Suprapubic skin (tissue), 4 donors: ENCODE results near the gene ST3GAL6. TPM values are rescaled to one million over a fixed set of nuclear protein-coding genes. Genes with fewer than 3 reads are reported as not detected.

Source experiments
- DNase-seq, 2 donors: peaks; one replicate each; pipeline ENCODE4 v3.0.0-alpha.2; 2019; ENCODE audit warnings: low spot score in 2 of 2
- H3K27ac ChIP-seq: fragments of 200-600 bp; sonication (generic); one replicate; pipeline ENCODE4 v1.5.1; 2019
- H3K27me3 ChIP-seq: fragments of 200-600 bp; sonication (generic); one replicate; pipeline ENCODE4 v1.5.1; 2019
- H3K36me3 ChIP-seq: fragments of 200-600 bp; sonication (generic); one replicate; pipeline ENCODE4 v1.5.1; 2019
- H3K4me1 ChIP-seq: fragments of 200-600 bp; sonication (generic); one replicate; pipeline ENCODE4 v1.5.1; 2019
- H3K4me3 ChIP-seq: fragments of 200-600 bp; sonication (generic); one replicate; pipeline ENCODE4 v1.5.1; 2019; ENCODE audit warnings: mild to moderate bottlenecking
- H3K9me3 ChIP-seq: fragments of 200-600 bp; sonication (generic); one replicate; pipeline ENCODE4 v1.5.1; 2019
- EP300 ChIP-seq: sonication (generic); formaldehyde crosslinking; IDR thresholded peaks from one replicate; pipeline ENCODE4 v1.6.1; 2017; ENCODE audit warnings: antibody characterized with exemption
- POLR2A ChIP-seq, 2 donors: fragments of 450-650 bp; IDR thresholded peaks; one replicate each; pipeline ENCODE4 v1.6.1; 2017; ENCODE audit warnings: antibody characterized with exemption in 2 of 2, mild to moderate bottlenecking in 2 of 2, moderate library complexity in 2 of 2
- POLR2AphosphoS5 ChIP-seq, 3 donors: sonication (generic); formaldehyde crosslinking; IDR thresholded peaks; one replicate each; pipeline ENCODE4 v1.6.1; 2017; ENCODE audit warnings: antibody characterized with exemption in 3 of 3
- WGBS: methylation state at CpG from one replicate; pipeline ENCODE4 v1.1.5; 2018; 5-methylcytosine and 5-hydroxymethylcytosine counted together
- total RNA-seq, 4 donors: library from RNA; depleted of rRNA; stranded (reverse); fragments of >200 nt; gene quantifications; one replicate each; pipeline ENCODE4 v1.1.0, GENCODE V29; 2016
- TF ChIP-seq, protein P1 (sequence below), 2 donors: fragments of 200-600 bp in 1 of 2; fragments of 450-650 bp in 1 of 2; sonication (generic) in 1 of 2; IDR thresholded peaks; one replicate each; pipeline ENCODE4 v1.5.1; 2016 to 2019; ENCODE audit warnings: antibody characterized with exemption in 2 of 2, mild to moderate bottlenecking in 1 of 2, moderate library complexity in 1 of 2

The ST3GAL6 gene
- total RNA-seq, 4 donors from 2014 or later = 13.1 to 48.0 (median 20.6) TPM

GRCh38 chr3:98839846-98840245, 76.7 kb downstream of the ST3GAL6 start:
- Histone ChIP-seq H3K27ac (no peak overlapping the region), H3K4me1 (no peaks in the 10 kb centered on the region), H3K4me3 (no peak overlapping the region), H3K27me3 (no peaks in the 10 kb centered on the region), H3K36me3 (peaks cover 4% of the 10 kb centered on the region), H3K9me3 (no peaks in the 10 kb centered on the region)
- TF ChIP-seq POLR2AphosphoS5 (IDR thresholded peaks at IDR 0.05) (no peak), POLR2A (IDR thresholded peaks at IDR 0.05) (no peak)
- no peak for DNase-seq
- 93% methylated on average over 3 of the region's 3 CpGs for WGBS

- no peak for DNase-seq
- 68% methylated on average over 7 of the region's 7 CpGs for WGBS
- Histone ChIP-seq H3K36me3 (peaks cover 10% of the 10 kb centered on the region), H3K9me3 (no peaks in the 10 kb centered on the region), H3K4me1 (no peaks in the 10 kb centered on the region), H3K27me3 (no peaks in the 10 kb centered on the region), H3K27ac (no peak overlapping the region), H3K4me3 (no peak overlapping the region)
- TF ChIP-seq POLR2A (IDR thresholded peaks at IDR 0.05) (no peak), POLR2AphosphoS5 (IDR thresholded peaks at IDR 0.05) (no peak), EP300 (no peak)
- TF ChIP-seq, protein P1, sequence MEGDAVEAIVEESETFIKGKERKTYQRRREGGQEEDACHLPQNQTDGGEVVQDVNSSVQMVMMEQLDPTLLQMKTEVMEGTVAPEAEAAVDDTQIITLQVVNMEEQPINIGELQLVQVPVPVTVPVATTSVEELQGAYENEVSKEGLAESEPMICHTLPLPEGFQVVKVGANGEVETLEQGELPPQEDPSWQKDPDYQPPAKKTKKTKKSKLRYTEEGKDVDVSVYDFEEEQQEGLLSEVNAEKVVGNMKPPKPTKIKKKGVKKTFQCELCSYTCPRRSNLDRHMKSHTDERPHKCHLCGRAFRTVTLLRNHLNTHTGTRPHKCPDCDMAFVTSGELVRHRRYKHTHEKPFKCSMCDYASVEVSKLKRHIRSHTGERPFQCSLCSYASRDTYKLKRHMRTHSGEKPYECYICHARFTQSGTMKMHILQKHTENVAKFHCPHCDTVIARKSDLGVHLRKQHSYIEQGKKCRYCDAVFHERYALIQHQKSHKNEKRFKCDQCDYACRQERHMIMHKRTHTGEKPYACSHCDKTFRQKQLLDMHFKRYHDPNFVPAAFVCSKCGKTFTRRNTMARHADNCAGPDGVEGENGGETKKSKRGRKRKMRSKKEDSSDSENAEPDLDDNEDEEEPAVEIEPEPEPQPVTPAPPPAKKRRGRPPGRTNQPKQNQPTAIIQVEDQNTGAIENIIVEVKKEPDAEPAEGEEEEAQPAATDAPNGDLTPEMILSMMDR (IDR thresholded peaks at IDR 0.05) = no peak
Observed at GRCh38 chr3:98843266-98843959, 80.3 kb downstream of the ST3GAL6 start.

Other genes with a start within 250 kb of the ST3GAL6 start
- gene CLDND1, start 240.4 kb upstream of the ST3GAL6 start, total RNA-seq = 100 to 1,000 TPM; 137 to 319 (median 159) TPM
- not detected for gene GPR15, start 231.4 kb upstream of the ST3GAL6 start, total RNA-seq
- 10 to 100 TPM; 13.2 to 41.3 (median 21.7) TPM for gene CPOX, start 169.7 kb upstream of the ST3GAL6 start, total RNA-seq
- gene DCBLD2, start 138.4 kb downstream of the ST3GAL6 start, total RNA-seq = 10 to 100 TPM in 3 of 4 donors, 1 to 10 TPM in 1; 9.8 to 23.7 (median 19.0) TPM